Neuronal stem cell (in vitro differentiated cells): ENCODE results near the gene TSPEAR.
A peak's percentile ranks its signal among the peaks of the same experiment; 100 is the strongest.

ENCODE experiments used
- DNase-seq: peaks from one replicate; pipeline ENCODE4 v3.0.0-alpha.2; 2013; ENCODE audit warnings: low spot score
- H2AFZ ChIP-seq: one replicate; pipeline ENCODE4 v1.6.1; 2013; ENCODE audit warnings: mild to moderate bottlenecking, low read length, inconsistent platforms
- H2AK5ac ChIP-seq: 2 replicates; pipeline ENCODE4 v1.6.1; 2013; ENCODE audit warnings: low read depth, mild to moderate bottlenecking, inconsistent platforms, low read length, moderate library complexity, mixed read lengths
- H2BK120ac ChIP-seq: 2 replicates; pipeline ENCODE4 v1.6.1; 2013; ENCODE audit warnings: low read depth, mild to moderate bottlenecking, inconsistent platforms, low read length, moderate library complexity, mixed read lengths
- H2BK12ac ChIP-seq: one replicate; pipeline ENCODE4 v1.6.1; 2013; ENCODE audit warnings: low read length, inconsistent platforms
- H2BK15ac ChIP-seq: 2 replicates; pipeline ENCODE4 v1.6.1; 2013; ENCODE audit warnings: mild to moderate bottlenecking, low read length, inconsistent platforms, mixed read lengths
- H2BK5ac ChIP-seq: one replicate; pipeline ENCODE4 v1.6.1; 2013; ENCODE audit warnings: inconsistent platforms, mild to moderate bottlenecking, low read length, moderate library complexity
- H3K14ac ChIP-seq: one replicate; pipeline ENCODE4 v1.6.1; 2013; ENCODE audit warnings: low read length, inconsistent platforms
- H3K18ac ChIP-seq: 2 replicates; pipeline ENCODE4 v1.6.1; 2013; ENCODE audit warnings: low read length, inconsistent platforms
- H3K23ac ChIP-seq: 2 replicates; pipeline ENCODE4 v1.6.1; 2013; ENCODE audit warnings: low read depth, mild to moderate bottlenecking, mixed read lengths, low read length, inconsistent platforms; ENCODE audit not compliant: poor library complexity
- H3K27ac ChIP-seq: replicated peaks from 3 replicates; pipeline ENCODE4 v1.5.1; 2013; ENCODE audit warnings: low read length, inconsistent platforms
- H3K27me3 ChIP-seq, 3 experiments: 2 replicates each; pipeline ENCODE4 v1.6.1; 2013; ENCODE audit warnings: low read length in 3 of 3, mild to moderate bottlenecking in 2 of 3, inconsistent platforms in 1 of 3, low read depth in 1 of 3, mixed read lengths in 1 of 3, moderate library complexity in 1 of 3; ENCODE audit not compliant: control insufficient read depth in 3 of 3, insufficient read depth in 3 of 3
- H3K36me3 ChIP-seq, 2 donors: replicated peaks in 1 of 2; 2 replicates each; pipeline ENCODE4 v1.6.1; 2013; ENCODE audit warnings: low read length in 2 of 2; ENCODE audit not compliant: control insufficient read depth in 2 of 2, insufficient read depth in 2 of 2
- H3K4ac ChIP-seq: 2 replicates; pipeline ENCODE4 v1.6.1; 2013; ENCODE audit warnings: inconsistent platforms, mild to moderate bottlenecking, low read length, moderate library complexity
- H3K4me1 ChIP-seq, 2 donors: 1 replicate in 1 of 2; 2 replicates in 1 of 2; pipeline ENCODE4 v1.6.1; 2013; ENCODE audit warnings: low read length in 2 of 2, low read depth in 1 of 2; ENCODE audit not compliant: control insufficient read depth in 2 of 2, insufficient read depth in 1 of 2
- H3K4me2 ChIP-seq: one replicate; pipeline ENCODE4 v1.6.1; 2013; ENCODE audit warnings: mild to moderate bottlenecking, low read length, inconsistent platforms; ENCODE audit not compliant: insufficient read depth, poor library complexity, severe bottlenecking
- H3K4me3 ChIP-seq, 2 donors: 2 replicates each; pipeline ENCODE4 v1.5.1; 2013; ENCODE audit warnings: low read length in 2 of 2, mild to moderate bottlenecking in 2 of 2, inconsistent platforms in 1 of 2, moderate library complexity in 1 of 2
- H3K79me1 ChIP-seq: one replicate; pipeline ENCODE4 v1.6.1; 2013; ENCODE audit warnings: low read depth, mild to moderate bottlenecking, inconsistent platforms, low read length, moderate library complexity
- H3K9ac ChIP-seq: one replicate; pipeline ENCODE4 v1.6.1; 2013; ENCODE audit warnings: mild to moderate bottlenecking, low read depth, low read length, inconsistent platforms; ENCODE audit not compliant: poor library complexity
- H3K9me3 ChIP-seq, 2 donors: replicated peaks in 1 of 2; 2 replicates each; pipeline versions ENCODE3 to v1.6.1; 2013; ENCODE audit warnings: low read length in 2 of 2, mild to moderate bottlenecking in 2 of 2, inconsistent platforms in 1 of 2, low read depth in 1 of 2, mixed read lengths in 1 of 2, moderate library complexity in 1 of 2; ENCODE audit not compliant: control insufficient read depth in 2 of 2, insufficient read depth in 1 of 2
- H4K8ac ChIP-seq: one replicate; pipeline ENCODE4 v1.6.1; 2013; ENCODE audit warnings: low read depth, mild to moderate bottlenecking, inconsistent platforms, low read length, moderate library complexity
- H4K91ac ChIP-seq: one replicate; pipeline ENCODE4 v1.6.1; 2013; ENCODE audit warnings: low read length, low read depth, mild to moderate bottlenecking, inconsistent platforms; ENCODE audit not compliant: poor library complexity
- WGBS, 2 donors: extraction: QIAGEN DNeasy Blood & Tissue Kit; methylation state at CpG; one replicate each; pipeline ENCODE4 v1.1.7; 2013; ENCODE audit warnings: missing lambda C conversion rate in 2 of 2, mixed read lengths in 1 of 2; ENCODE audit not compliant: insufficient read length in 2 of 2, insufficient replicate concordance in 1 of 2; ENCODE audit errors: extremely low coverage in 2 of 2; 5-methylcytosine and 5-hydroxymethylcytosine counted together

The TSPEAR gene

DNA sequence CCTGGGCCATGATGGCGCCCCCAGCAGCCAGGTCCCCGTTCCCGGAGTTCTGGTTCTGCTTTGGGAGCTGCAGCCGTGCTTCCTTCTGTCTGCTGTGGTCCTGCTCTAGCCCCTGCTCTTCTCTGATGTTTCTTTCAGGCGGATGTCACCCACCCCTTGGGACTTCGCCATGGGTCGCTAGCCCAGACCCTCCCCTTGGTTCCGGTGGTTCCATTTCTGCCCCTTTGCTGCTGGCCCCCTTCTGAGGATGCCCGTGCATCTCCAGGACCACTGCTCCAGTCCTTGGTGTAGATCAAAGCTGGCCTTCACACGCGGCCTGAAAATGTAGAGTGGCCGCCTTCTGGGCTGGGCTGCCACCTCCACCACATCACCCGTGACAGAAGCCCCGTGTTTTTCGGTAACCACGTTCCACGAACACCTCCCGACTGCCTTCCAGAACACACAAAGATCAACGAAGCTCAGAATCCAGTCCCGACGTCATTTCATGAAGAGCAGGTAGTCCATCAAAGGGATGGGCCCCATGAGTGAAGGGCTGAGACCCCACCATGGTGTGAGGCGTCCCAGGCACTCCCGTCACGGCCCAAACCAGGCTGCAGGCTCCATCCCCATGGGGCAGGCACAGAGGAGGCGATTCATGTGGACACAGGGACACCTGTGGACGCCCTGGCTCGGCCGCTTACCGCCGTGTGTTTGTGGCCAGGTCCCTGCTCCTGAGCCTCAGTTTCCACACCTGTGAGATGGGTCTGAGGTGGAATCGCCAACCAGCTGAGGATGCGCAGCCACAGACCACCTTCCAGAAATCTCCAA, 195.8 kb downstream of the TSPEAR start:
- no peak overlapping the region for H2AFZ ChIP-seq
- no CpG with 5 or more reads among the region's 32 CpGs for WGBS, 2 donors
- no peaks in the 10 kb centered on the region for H3K27me3 ChIP-seq
- no peak overlapping the region for H3K27ac ChIP-seq
- H3K4me1 ChIP-seq, result peaks cover 0 to 6% of the 10 kb centered on the region in 2 donors
- H3K4me3 ChIP-seq, result no peak overlapping the region
- H3K36me3 ChIP-seq, result peaks cover 0 to 6% of the 10 kb centered on the region in 2 donors
- H2BK5ac ChIP-seq, result no peak overlapping the region
- H3K4ac ChIP-seq, result no peak overlapping the region
- H3K79me1 ChIP-seq, result peaks cover 4% of the 10 kb centered on the region
- H2AK5ac ChIP-seq, result peak overlapping the region; percentile 1
- H2BK120ac ChIP-seq, result peak overlapping the region; percentile 42
- H3K18ac ChIP-seq, result no peak overlapping the region
- H2BK15ac ChIP-seq, result no peak overlapping the region
- H4K8ac ChIP-seq, result no peak overlapping the region
- no peak overlapping the region for H3K9ac ChIP-seq
- H2BK12ac ChIP-seq, result no peak overlapping the region
- no peak overlapping the region for H3K4me2 ChIP-seq
- peaks cover 0 to 4% of the 10 kb centered on the region in 2 donors for H3K9me3 ChIP-seq
- H4K91ac ChIP-seq, result no peak overlapping the region
- DNase-seq, result no peak
- no peak overlapping the region for H3K23ac ChIP-seq
- no peak overlapping the region for H3K14ac ChIP-seq

- H2BK120ac ChIP-seq, result no peak overlapping the region
- H3K9ac ChIP-seq, result no peak overlapping the region
- no peak overlapping the region for H3K27ac ChIP-seq
- H3K4me2 ChIP-seq, result no peak overlapping the region
- H3K23ac ChIP-seq, result no peak overlapping the region
- H3K18ac ChIP-seq, result no peak overlapping the region
- peaks cover 0 to 6% of the 10 kb centered on the region in 2 donors for H3K36me3 ChIP-seq
- H3K4me3 ChIP-seq, result no peak overlapping the region
- no peaks in the 10 kb centered on the region for H3K27me3 ChIP-seq
- H3K9me3 ChIP-seq, result peaks cover 0 to 4% of the 10 kb centered on the region in 2 donors
- no peak overlapping the region for H2BK12ac ChIP-seq
- no peak overlapping the region for H3K4ac ChIP-seq
- H4K91ac ChIP-seq, result no peak overlapping the region
- peaks cover 4% of the 10 kb centered on the region for H3K79me1 ChIP-seq
- no CpG with 5 or more reads among the region's 11 CpGs for WGBS, 2 donors
- DNase-seq, result no peak
- H3K4me1 ChIP-seq, result peaks cover 0 to 6% of the 10 kb centered on the region in 2 donors
- H4K8ac ChIP-seq, result no peak overlapping the region
- H2BK5ac ChIP-seq, result no peak overlapping the region
- no peak overlapping the region for H2AFZ ChIP-seq
- H2BK15ac ChIP-seq, result no peak overlapping the region
- no peak overlapping the region for H3K14ac ChIP-seq
- no peak overlapping the region for H2AK5ac ChIP-seq
Observed at GRCh38 chr21:44514746-44515358, 196.5 kb downstream of the TSPEAR start.

GRCh38 chr21:44514218-44514520, 197.2 kb downstream of the TSPEAR start:
- H3K4me1 ChIP-seq, result peaks cover 0 to 6% of the 10 kb centered on the region in 2 donors
- H2BK12ac ChIP-seq, result no peak overlapping the region
- H3K4me2 ChIP-seq, result no peak overlapping the region
- peaks cover 0 to 6% of the 10 kb centered on the region in 2 donors for H3K36me3 ChIP-seq
- no peak overlapping the region for H3K9ac ChIP-seq
- H3K18ac ChIP-seq, result peak overlapping the region; percentile 7
- no peak for DNase-seq
- H2BK5ac ChIP-seq, result no peak overlapping the region
- peaks cover 6% of the 10 kb centered on the region for H3K79me1 ChIP-seq
- H2AFZ ChIP-seq, result no peak overlapping the region
- H4K8ac ChIP-seq, result no peak overlapping the region
- no peak overlapping the region for H4K91ac ChIP-seq
- no peak overlapping the region for H3K4me3 ChIP-seq
- no peak overlapping the region for H3K14ac ChIP-seq
- no peak overlapping the region for H2BK15ac ChIP-seq
- peak overlapping the region; percentile 35 for H2AK5ac ChIP-seq
- no peak overlapping the region for H3K23ac ChIP-seq
- H3K27ac ChIP-seq, result no peak overlapping the region
- no peaks in the 10 kb centered on the region for H3K27me3 ChIP-seq
- H2BK120ac ChIP-seq, result no peak overlapping the region
- H3K4ac ChIP-seq, result no peak overlapping the region
- no CpG with 5 or more reads among the region's 7 CpGs for WGBS, 2 donors
- H3K9me3 ChIP-seq, result peaks cover 0 to 3% of the 10 kb centered on the region in 2 donors

GRCh38 chr21:44513389-44514217, 197.8 kb downstream of the TSPEAR start:
- H3K4ac ChIP-seq, result no peak overlapping the region
- WGBS, 2 donors, result no CpG with 5 or more reads among the region's 15 CpGs
- H2BK15ac ChIP-seq, result peak overlapping the region; percentile 82
- no peak overlapping the region for H4K91ac ChIP-seq
- H3K27ac ChIP-seq, result no peak overlapping the region
- H2AFZ ChIP-seq, result no peak overlapping the region
- H3K4me1 ChIP-seq, result peaks cover 0 to 6% of the 10 kb centered on the region in 2 donors
- no peak overlapping the region for H2BK12ac ChIP-seq
- H3K4me3 ChIP-seq, result no peak overlapping the region
- no peak overlapping the region for H3K23ac ChIP-seq
- no peaks in the 10 kb centered on the region for H3K27me3 ChIP-seq
- peaks cover 0 to 6% of the 10 kb centered on the region in 2 donors for H3K36me3 ChIP-seq
- H4K8ac ChIP-seq, result no peak overlapping the region
- H3K4me2 ChIP-seq, result no peak overlapping the region
- H2BK120ac ChIP-seq, result no peak overlapping the region
- H3K9me3 ChIP-seq, result peaks cover 0 to 3% of the 10 kb centered on the region in 2 donors
- peak overlapping the region; percentile 35 for H2AK5ac ChIP-seq
- no peak overlapping the region for H3K14ac ChIP-seq
- peak overlapping the region; percentile 7 for H3K18ac ChIP-seq
- H3K9ac ChIP-seq, result no peak overlapping the region
- H3K79me1 ChIP-seq, result peaks cover 6% of the 10 kb centered on the region
- no peak overlapping the region for H2BK5ac ChIP-seq
- DNase-seq, result no peak
